Endothelial cell of umbilical vein (primary cell): Measurements from ENCODE around the gene CDK11B. TPM values are rescaled to one million over a fixed set of nuclear protein-coding genes. Genes with fewer than 3 reads are reported as not detected.
"Not testable (repeated sequence)": the region's sequence is repeated elsewhere in the genome, so short reads cannot be mapped to it uniquely, and the experiment has no call there.

Experiments used
- BruUV-seq: library from RNA; stranded (reverse); fragments of 400-500 nt; replicated peaks from 2 replicates; lab custom pipeline; 2021; lab: Mats Ljungman, UMichigan
- CTCF ChIA-PET: fragments of 300-600, 350-600 bp; sonication (Branson Sonifier 250); formaldehyde crosslinking; loops from one replicate; lab custom pipeline; 2021; ENCODE audit warnings: antibody characterized with exemption, inconsistent platforms; lab: Charles Lee
- POLR2A ChIA-PET: fragments of 300-600, 350-600 bp; sonication (Branson Sonifier 250); formaldehyde crosslinking; loops from one replicate; lab custom pipeline; 2021; ENCODE audit warnings: antibody characterized with exemption, inconsistent platforms; lab: Charles Lee
- DNase-seq: peaks from one replicate; pipeline ENCODE4 v3.0.0-alpha.2; 2011; ENCODE audit warnings: low read depth, low spot score
- FAIRE-seq: peaks from 2 replicates; lab custom pipeline; 2011; peaks lifted over from hg19 to GRCh38; lab: Jason Lieb, UNC
- H2AFZ ChIP-seq: 2 replicates; pipeline ENCODE4 v1.6.0; 2012; ENCODE audit warnings: low read depth, low read length, control low read depth, inconsistent platforms
- H3K27ac ChIP-seq: 2 replicates; pipeline ENCODE4 v1.5.1; 2011; ENCODE audit warnings: low read depth, mild to moderate bottlenecking, control low read depth, low read length, moderate library complexity; ENCODE audit not compliant: insufficient read depth
- H3K27me3 ChIP-seq, 2 experiments: 2 replicates each; pipeline versions ENCODE4 v1.6.0 to v1.6.1; 2011; ENCODE audit warnings: low read length in 2 of 2, mixed read lengths in 1 of 2; ENCODE audit not compliant: control insufficient read depth in 2 of 2, insufficient read depth in 2 of 2
- H3K36me3 ChIP-seq, 2 experiments: 2 replicates in 1 of 2; 3 replicates in 1 of 2; pipeline ENCODE4 v1.5.1; 2011; ENCODE audit warnings: low read length in 2 of 2, mild to moderate bottlenecking in 1 of 2, moderate library complexity in 1 of 2; ENCODE audit not compliant: control insufficient read depth in 2 of 2, insufficient read depth in 2 of 2; ENCODE audit errors: extremely low read depth in 1 of 2
- H3K4me1 ChIP-seq: 3 replicates; pipeline ENCODE4 v1.5.1; 2011; ENCODE audit warnings: mild to moderate bottlenecking, low read length; ENCODE audit not compliant: control insufficient read depth, insufficient read depth; ENCODE audit errors: extremely low read depth
- H3K4me2 ChIP-seq: 2 replicates; pipeline ENCODE4 v1.6.1; 2011; ENCODE audit warnings: low read length, control low read depth, mixed read lengths; ENCODE audit not compliant: insufficient read depth
- H3K4me3 ChIP-seq, 3 experiments: fragments of 200-600 bp in 1 of 3; sonication (generic), shearing (Covaris generic) in 1 of 3; replicated peaks in 1 of 3; 2 replicates each; pipeline ENCODE4 v1.5.1; 2011 to 2016; ENCODE audit warnings: control low read depth in 3 of 3, low read length in 3 of 3, mild to moderate bottlenecking in 2 of 3, inconsistent platforms in 1 of 3, low read depth in 1 of 3, moderate library complexity in 1 of 3; ENCODE audit not compliant: insufficient read depth in 1 of 3
- H3K79me2 ChIP-seq: 2 replicates; pipeline ENCODE4 v1.6.0; 2012; ENCODE audit warnings: low read length, inconsistent platforms; ENCODE audit not compliant: control insufficient read depth, insufficient read depth
- H3K9ac ChIP-seq: replicated peaks from 2 replicates; pipeline ENCODE3; 2011; ENCODE audit warnings: low read length, control low read depth; ENCODE audit not compliant: insufficient read depth; ENCODE audit errors: extremely low read depth
- H3K9me1 ChIP-seq: replicated peaks from 3 replicates; pipeline ENCODE4 v1.6.0; 2011; ENCODE audit warnings: mild to moderate bottlenecking, low read length; ENCODE audit not compliant: control insufficient read depth, insufficient read depth; ENCODE audit errors: extremely low read depth
- H3K9me3 ChIP-seq: replicated peaks from 2 replicates; pipeline ENCODE4 v1.5.1; 2012; ENCODE audit warnings: low read length, inconsistent platforms; ENCODE audit not compliant: control insufficient read depth, insufficient read depth
- H4K20me1 ChIP-seq: replicated peaks from 2 replicates; pipeline ENCODE3; 2011; ENCODE audit warnings: mild to moderate bottlenecking, low read length; ENCODE audit not compliant: control insufficient read depth, insufficient read depth; ENCODE audit errors: extremely low read depth
- dilution Hi-C: fragments of 300-500 bp; cut with MboI; formaldehyde crosslinking; loops from one replicate; pipeline ENCODE4 v1.15.0; 2019; ENCODE audit warnings: low sequenced_read_pairs; ENCODE audit not compliant: extremely low pct_ligation_motif_present
- intact Hi-C: fragments of 100-400 bp; cut with micrococcal nuclease; formaldehyde crosslinking; loops from one replicate; pipeline ENCODE4 v1.10.0; 2022
- polyA plus RNA-seq, 4 experiments: library from polyadenylated mRNA; depleted of rRNA in 3 of 4; stranded (reverse) in 3 of 4; unstranded in 1 of 4; fragments of >200 nt; gene quantifications; 2 replicates each; pipeline versions ENCODE4 v1.2.1 to v1.2.3, GENCODE V29; 2011 to 2012; ENCODE audit warnings: missing spikeins in 1 of 4
- total RNA-seq: library from RNA; stranded (reverse); gene quantifications from 2 replicates; pipeline ENCODE4 v1.2.3, GENCODE V29; 2021

The CDK11B gene
- total and polyA plus RNA-seq, 2 donors (not counting 3 experiments of a cell fraction or from before 2014, with no cell fraction given), result 16.4 to 32.0 TPM

- H3K36me3 ChIP-seq, H3K9me1 ChIP-seq, BruUV-seq, H3K4me1 ChIP-seq, intact Hi-C loops, H3K9me3 ChIP-seq, DNase-seq, H3K4me2 ChIP-seq, H3K27ac ChIP-seq, H2AFZ ChIP-seq, H3K27me3 ChIP-seq, dilution Hi-C loops, H3K4me3 ChIP-seq, H3K9ac ChIP-seq, CTCF ChIA-PET, FAIRE-seq, H4K20me1 ChIP-seq, H3K79me2 ChIP-seq, POLR2A ChIA-PET: not testable (repeated sequence)
Observed at GRCh38 chr1:1705623-1706022, 46.8 kb upstream of the CDK11B start.

- H3K4me3 ChIP-seq, CTCF ChIA-PET, H2AFZ ChIP-seq, BruUV-seq, H3K9me1 ChIP-seq, H3K36me3 ChIP-seq, H3K79me2 ChIP-seq, H3K27ac ChIP-seq, H4K20me1 ChIP-seq, DNase-seq, dilution Hi-C loops, POLR2A ChIA-PET, FAIRE-seq, H3K4me2 ChIP-seq, H3K9me3 ChIP-seq, H3K4me1 ChIP-seq, H3K9ac ChIP-seq, intact Hi-C loops, H3K27me3 ChIP-seq: not testable (repeated sequence)
Observed at GRCh38 chr1:1704284-1704957, 45.6 kb upstream of the CDK11B start.
